Measurements from ENCODE around the gene UBE2V1. TPM values are rescaled to one million over a fixed set of nuclear protein-coding genes. Genes with fewer than 3 reads are reported as not detected.
"Not testable (repeated sequence)": the region's sequence is repeated elsewhere in the genome, so short reads cannot be mapped to it uniquely, and the experiment has no call there.

The UBE2V1 gene
- total RNA-seq (2022) (212 TPM in 2 replicates), Bru-seq, nascent RNA (percentile 92 among the genes with signal in this experiment), BruChase-seq, experiment 1, labeled RNA remaining after a 6-hour chase (percentile 94 among the genes with signal in this experiment), BruChase-seq, experiment 2, labeled RNA remaining after a 2-hour chase (percentile 92 among the genes with signal in this experiment)
- long read RNA-seq, transcript UBE2V1-205 (3 exons, 1,983 nt) = minor isoform, 49 of 606 reads
- long read RNA-seq, transcript UBE2V1-203 (4 exons, 2,133 nt) = major isoform, 528 of 606 reads
- long read RNA-seq, partial matches to known transcripts = 4 of 606 reads
- long read RNA-seq, other reads (novel, unspliced or antisense) = 13 of 606 reads

- Mint-ChIP-seq H3K27ac (ENCODE audit: unreplicated experiment) (peak within 1 kb of the TSS; percentile 77), H3K9me3 (ENCODE audit: low read depth, unreplicated experiment) (no peaks in the 10 kb centered on the region), H3K4me1 (ENCODE audit: low read depth, unreplicated experiment) (peaks cover 77% of the 10 kb centered on the region), H3K36me3 (ENCODE audit: insufficient read depth, unreplicated experiment) (peaks cover 37% of the 10 kb centered on the region), H3K4me3 (ENCODE audit: low read depth, unreplicated experiment) (peak within 1 kb of the TSS; percentile 93), H3K27me3 (ENCODE audit: unreplicated experiment) (no peaks in the 10 kb centered on the region)
- no TSS peak for BruUV-seq (replicated peaks)
- DNase-seq = peak; percentile 93
- intact Hi-C loops (cut with micrococcal nuclease; ENCODE audit: unreplicated experiment) = no loop called here
- CTCF ChIA-PET = interaction anchor here (0.6 to 1.9 kb wide), 10 partner anchors 9 to 169 kb away, joined by 3 to 10 read pairs (median 5); partner anchors contain the start of gene PEDS1
- TF ChIP-seq CTCF (IDR thresholded peaks at IDR 0.05; ENCODE audit: unreplicated experiment) = no peak
Measured at GRCh38 chr20:50112512-50113419, at the start of gene UBE2V1. Gene UBE2V1 (minus strand): TSS chr20:50113150. CDS start chr20:50113128, 22 bp downstream.

- intact Hi-C loops (cut with micrococcal nuclease; ENCODE audit: unreplicated experiment); CTCF ChIA-PET; H3K4me3 Mint-ChIP-seq (ENCODE audit: low read depth, unreplicated experiment); H3K36me3 Mint-ChIP-seq (ENCODE audit: insufficient read depth, unreplicated experiment); H3K9me3 Mint-ChIP-seq (ENCODE audit: low read depth, unreplicated experiment); BruUV-seq (replicated peaks); DNase-seq; H3K27me3 Mint-ChIP-seq (ENCODE audit: unreplicated experiment): not testable (repeated sequence)
- Mint-ChIP-seq H3K27ac (ENCODE audit: unreplicated experiment) (peak overlapping the region; percentile 15), H3K4me1 (ENCODE audit: low read depth, unreplicated experiment) (peaks cover 34% of the 10 kb centered on the region)
Measured at GRCh38 chr20:50161494-50161893, 48.5 kb upstream of the UBE2V1 start.

GRCh38 chr20:50153500-50154377 is 40.8 kb upstream of the UBE2V1 start, which contains the start of gene PEDS1:
Gene PEDS1 (minus strand): TSS chr20:50153723. CDS start chr20:50153637, 86 bp downstream.
- H3K27me3 Mint-ChIP-seq (ENCODE audit: unreplicated experiment) = no peaks in the 10 kb centered on the region
- peak within 1 kb of the TSS; percentile 83 for H3K27ac Mint-ChIP-seq (ENCODE audit: unreplicated experiment)
- BruUV-seq (replicated peaks) = no TSS peak
- intact Hi-C loops (cut with micrococcal nuclease; ENCODE audit: unreplicated experiment) = no loop called here
- TF ChIP-seq CTCF (IDR thresholded peaks at IDR 0.05; ENCODE audit: unreplicated experiment) = no peak
- peaks cover 36% of the 10 kb centered on the region for H3K4me1 Mint-ChIP-seq (ENCODE audit: low read depth, unreplicated experiment)
- CTCF ChIA-PET = interaction anchor here (0.6 to 6.6 kb wide), 11 partner anchors 9 to 553 kb away, joined by 4 to 33 read pairs (median 9); partner anchors contain the start of gene UBE2V1
- peak; percentile 96 for DNase-seq
- H3K9me3 Mint-ChIP-seq (ENCODE audit: low read depth, unreplicated experiment) = no peaks in the 10 kb centered on the region
- peak within 1 kb of the TSS; percentile 78 for H3K4me3 Mint-ChIP-seq (ENCODE audit: low read depth, unreplicated experiment)
- H3K36me3 Mint-ChIP-seq (ENCODE audit: insufficient read depth, unreplicated experiment) = peaks cover 48% of the 10 kb centered on the region

- H3K36me3 Mint-ChIP-seq (ENCODE audit: insufficient read depth, unreplicated experiment) = peaks cover 48% of the 10 kb centered on the region
- no peak for DNase-seq
- H3K27me3 Mint-ChIP-seq (ENCODE audit: unreplicated experiment) = no peaks in the 10 kb centered on the region
- peak overlapping the region; percentile 78 for H3K4me3 Mint-ChIP-seq (ENCODE audit: low read depth, unreplicated experiment)
- H3K4me1 Mint-ChIP-seq (ENCODE audit: low read depth, unreplicated experiment) = peaks cover 42% of the 10 kb centered on the region
- BruUV-seq (replicated peaks) = no TSS peak
- peak overlapping the region; percentile 83 for H3K27ac Mint-ChIP-seq (ENCODE audit: unreplicated experiment)
- intact Hi-C loops (cut with micrococcal nuclease; ENCODE audit: unreplicated experiment) = no loop called here
- H3K9me3 Mint-ChIP-seq (ENCODE audit: low read depth, unreplicated experiment) = no peaks in the 10 kb centered on the region
- TF ChIP-seq CTCF (IDR thresholded peaks at IDR 0.05; ENCODE audit: unreplicated experiment) = no peak
- CTCF ChIA-PET = interaction anchor here (0.6 to 6.6 kb wide), 13 partner anchors 9 to 554 kb away, joined by 3 to 33 read pairs (median 8); partner anchors contain the start of gene UBE2V1
Measured at GRCh38 chr20:50153153-50153499, 40.2 kb upstream of the UBE2V1 start.
